OCI-LY3 (cell line): Measurements from ENCODE around the gene CCDC187.
"Not testable (repeated sequence)": the region's sequence is repeated elsewhere in the genome, so short reads cannot be mapped to it uniquely, and the experiment has no call there.

Source experiments
- H2AFZ ChIP-seq: fragments of 200-600, 300-600 bp; shearing (Covaris generic); 2 replicates; pipeline ENCODE4 v1.6.0; 2014; ENCODE audit warnings: antibody characterized with exemption, low read depth, low read length
- H3K27ac ChIP-seq: fragments of 200-600, 300-600 bp; sonication (generic); 2 replicates; pipeline ENCODE4 v1.5.1; 2014; ENCODE audit warnings: mild to moderate bottlenecking, low read length, moderate library complexity, mixed read lengths
- H3K27me3 ChIP-seq: fragments of 200-600, 300-600 bp; sonication (generic); 2 replicates; pipeline ENCODE4 v1.6.1; 2014; ENCODE audit warnings: low read depth, low read length, mixed read lengths
- H3K36me3 ChIP-seq: fragments of 200-600, 300-600 bp; sonication (generic); replicated peaks from 2 replicates; pipeline ENCODE3; 2014; ENCODE audit warnings: low read depth, low read length, mixed read lengths
- H3K4me1 ChIP-seq: fragments of 300-600, 200-600 bp; sonication (generic); 2 replicates; pipeline ENCODE4 v1.6.1; 2014; ENCODE audit warnings: low read length, mixed read lengths
- H3K4me2 ChIP-seq: fragments of 200-600, 300-600 bp; sonication (generic); 2 replicates; pipeline ENCODE4 v1.6.1; 2014; ENCODE audit warnings: low read length, mixed read lengths
- H3K4me3 ChIP-seq: fragments of 300-600, 200-600 bp; sonication (generic); 2 replicates; pipeline ENCODE4 v1.5.1; 2014; ENCODE audit warnings: antibody characterized with exemption, mild to moderate bottlenecking, low read length, moderate library complexity
- H3K79me2 ChIP-seq: fragments of 300-600, 200-600 bp; shearing (Covaris generic); 2 replicates; pipeline ENCODE4 v1.6.1; 2014; ENCODE audit warnings: mild to moderate bottlenecking, low read length, mixed read lengths
- H3K9ac ChIP-seq: fragments of 300-600, 200-600 bp; shearing (Covaris generic); 2 replicates; pipeline ENCODE4 v1.6.0; 2014; ENCODE audit warnings: mild to moderate bottlenecking, low read length, moderate library complexity
- H3K9me3 ChIP-seq: fragments of 200-600, 300-600 bp; shearing (Covaris generic); 2 replicates; pipeline ENCODE4 v1.6.1; 2014; ENCODE audit warnings: low read length, mixed read lengths; ENCODE audit not compliant: insufficient read depth
- H4K20me1 ChIP-seq: fragments of 200-600, 300-600 bp; sonication (generic); 2 replicates; pipeline ENCODE4 v1.6.1; 2016; ENCODE audit warnings: low read length, mixed read lengths; ENCODE audit not compliant: insufficient read depth
- CTCF ChIP-seq: fragments of 200-600, 300-600 bp; sonication (generic); IDR thresholded peaks from 2 replicates; pipeline ENCODE4 v1.5.1; 2014; ENCODE audit warnings: antibody characterized with exemption, low read length, low read depth
- EZH2phosphoT487 ChIP-seq: fragments of 200-600 bp; shearing (Covaris generic); IDR thresholded peaks from 2 replicates; pipeline ENCODE4 v1.6.1; 2018; ENCODE audit warnings: antibody characterized with exemption, mixed run types, low read depth

CCDC187 gene

GRCh38 chr9:136270173-136270705 is 33.7 kb downstream of the CCDC187 start:
- H3K9me3 ChIP-seq, result no peaks in the 10 kb centered on the region
- H3K27ac ChIP-seq, result no peak overlapping the region
- no peak for TF ChIP-seq CTCF
- TF ChIP-seq EZH2phosphoT487, result no peak
- no peak overlapping the region for H2AFZ ChIP-seq
- H4K20me1 ChIP-seq, result no peaks in the 10 kb centered on the region
- peaks cover 17% of the 10 kb centered on the region for H3K27me3 ChIP-seq
- no peaks in the 10 kb centered on the region for H3K36me3 ChIP-seq
- H3K4me3 ChIP-seq, result no peak overlapping the region
- no peaks in the 10 kb centered on the region for H3K79me2 ChIP-seq
- H3K9ac ChIP-seq, result no peak overlapping the region
- H3K4me1 ChIP-seq, result peaks cover 5% of the 10 kb centered on the region
- H3K4me2 ChIP-seq, result no peak overlapping the region

GRCh38 chr9:136268735-136269134 is 35.2 kb downstream of the CCDC187 start:
- Histone ChIP-seq H3K4me3 (no peak overlapping the region), H2AFZ (no peak overlapping the region), H3K27me3 (peaks cover 17% of the 10 kb centered on the region), H4K20me1 (no peaks in the 10 kb centered on the region), H3K9ac (no peak overlapping the region), H3K36me3 (no peaks in the 10 kb centered on the region), H3K79me2 (no peaks in the 10 kb centered on the region), H3K9me3 (no peaks in the 10 kb centered on the region), H3K27ac (no peak overlapping the region), H3K4me1 (peaks cover 5% of the 10 kb centered on the region), H3K4me2 (no peak overlapping the region)
- no peak for TF ChIP-seq EZH2phosphoT487
- no peak for TF ChIP-seq CTCF

- Histone ChIP-seq H3K9me3 (no peaks in the 10 kb centered on the region), H3K4me3 (no peak overlapping the region), H3K4me1 (peaks cover 5% of the 10 kb centered on the region), H3K9ac (no peak overlapping the region), H3K27ac (no peak overlapping the region), H3K79me2 (no peaks in the 10 kb centered on the region), H3K4me2 (peak overlapping the region; percentile 97; the same call in 1 of the 2 replicates), H3K27me3 (peaks cover 17% of the 10 kb centered on the region), H4K20me1 (no peaks in the 10 kb centered on the region), H3K36me3 (no peaks in the 10 kb centered on the region), H2AFZ (no peak overlapping the region)
- TF ChIP-seq CTCF, result 0 out of 2 replicates have a peak, but pooled peaks have one; percentile 6
- TF ChIP-seq EZH2phosphoT487, result no peak
Measured at GRCh38 chr9:136268318-136268717, 35.6 kb downstream of the CCDC187 start.

- no peak overlapping the region for H3K27ac ChIP-seq
- H3K4me1 ChIP-seq, result peaks cover 5% of the 10 kb centered on the region
- H3K4me3 ChIP-seq, result peak overlapping the region; percentile 96
- H3K27me3 ChIP-seq, result peaks cover 17% of the 10 kb centered on the region
- H3K79me2 ChIP-seq, result no peaks in the 10 kb centered on the region
- H2AFZ ChIP-seq, result peak overlapping the region; percentile 97
- H3K4me2 ChIP-seq, result peak overlapping the region; percentile 97
- H3K9me3 ChIP-seq, result no peaks in the 10 kb centered on the region
- no peak for TF ChIP-seq EZH2phosphoT487
- peak; percentile 35 for TF ChIP-seq CTCF
- H4K20me1 ChIP-seq, result no peaks in the 10 kb centered on the region
- no peaks in the 10 kb centered on the region for H3K36me3 ChIP-seq
- H3K9ac ChIP-seq, result peak overlapping the region; percentile 79
Measured at GRCh38 chr9:136267261-136268111, 36.4 kb downstream of the CCDC187 start.

GRCh38 chr9:136266641-136267040 is 37.3 kb downstream of the CCDC187 start:
- peak overlapping the region; percentile 96 for H3K4me3 ChIP-seq

More at GRCh38 chr9:136266641-136267040, 37.3 kb downstream of the CCDC187 start:
- H3K4me1 ChIP-seq, H3K79me2 ChIP-seq, H3K9me3 ChIP-seq, H3K27ac ChIP-seq, H4K20me1 ChIP-seq, H3K36me3 ChIP-seq, H3K9ac ChIP-seq: not testable (repeated sequence)
- peak overlapping the region; percentile 97 for H2AFZ ChIP-seq
- H3K4me2 ChIP-seq, result peak overlapping the region; percentile 97
- peaks cover 19% of the 10 kb centered on the region for H3K27me3 ChIP-seq
